Upper lobe of left lung (tissue), 4 donors: ENCODE data around the gene GUCA2A.

ENCODE experiments used
- CTCF ChIP-seq, 6 experiments: fragments of 450-650 bp in 4 of 6; fragments of 200-600 bp in 2 of 6; sonication (generic) in 2 of 6; IDR thresholded peaks; one replicate each; pipeline ENCODE4 v1.5.1; 2016 to 2019; ENCODE audit warnings: antibody characterized with exemption in 6 of 6
- POLR2AphosphoS5 ChIP-seq, 2 donors: sonication (generic); formaldehyde crosslinking; IDR thresholded peaks; one replicate each; pipeline ENCODE4 v1.5.1; 2017; ENCODE audit warnings: antibody characterized with exemption in 2 of 2

GRCh38 chr1:42152119-42152518 lies 12.4 kb downstream of the GUCA2A start:
- TF ChIP-seq POLR2AphosphoS5 (IDR thresholded peaks at IDR 0.05) (no peak), CTCF (IDR thresholded peaks at IDR 0.05) (no peak)
